Glutamatergic neuron (in vitro differentiated cells): ENCODE measurements around the gene KLHL22. TPM values are rescaled to one million over a fixed set of nuclear protein-coding genes. Genes with fewer than 3 reads are reported as not detected.

Experiments
- DNase-seq: peaks from one replicate; pipeline ENCODE4 v3.0.0; 2022
- H3K27ac Mint-ChIP-seq: one replicate; pipeline ENCODE4 v1.8.0; 2020; ENCODE audit warnings: mild to moderate bottlenecking, mixed read lengths, inconsistent platforms; ENCODE audit not compliant: unreplicated experiment
- H3K27me3 Mint-ChIP-seq: one replicate; pipeline ENCODE4 v1.8.0; 2020; ENCODE audit warnings: mild to moderate bottlenecking, moderate library complexity, mixed read lengths, inconsistent platforms; ENCODE audit not compliant: unreplicated experiment
- H3K36me3 Mint-ChIP-seq: one replicate; pipeline ENCODE4 v1.8.0; 2020; ENCODE audit warnings: mild to moderate bottlenecking, mixed read lengths, inconsistent platforms; ENCODE audit not compliant: unreplicated experiment
- H3K4me1 Mint-ChIP-seq: one replicate; pipeline ENCODE4 v1.8.0; 2020; ENCODE audit warnings: mild to moderate bottlenecking, low read depth, mixed read lengths, inconsistent platforms; ENCODE audit not compliant: unreplicated experiment
- H3K4me3 Mint-ChIP-seq: one replicate; pipeline ENCODE4 v1.8.0; 2020; ENCODE audit warnings: mild to moderate bottlenecking, mixed read lengths, inconsistent platforms; ENCODE audit not compliant: unreplicated experiment
- H3K9me3 Mint-ChIP-seq: one replicate; pipeline ENCODE4 v1.8.0; 2020; ENCODE audit warnings: mild to moderate bottlenecking, moderate library complexity, mixed read lengths, inconsistent platforms; ENCODE audit not compliant: unreplicated experiment
- CTCF ChIP-seq: fragments of 200-600 bp; sonication (generic); IDR thresholded peaks from one replicate; pipeline ENCODE4 v1.5.0; 2021; ENCODE audit not compliant: partially characterized antibody, unreplicated experiment
- total RNA-seq: library from RNA; stranded (reverse); fragmentation: NEBNext Ultra II Directional; extraction: Animal tissue kit (Norgen Biotek cat#: 25700); gene quantifications from one replicate; pipeline ENCODE4 v1.2.1, GENCODE V29; 2021; ENCODE audit not compliant: unreplicated experiment

KLHL22 gene
- total RNA-seq, 1 donor from 2014 or later, result 20.2 TPM

- H3K4me3 Mint-ChIP-seq, result no peak overlapping the region
- H3K27me3 Mint-ChIP-seq, result peaks cover 8% of the 10 kb centered on the region
- no peak overlapping the region for H3K27ac Mint-ChIP-seq
- no peak for DNase-seq
- H3K9me3 Mint-ChIP-seq, result peaks cover 9% of the 10 kb centered on the region
- TF ChIP-seq CTCF, result no peak
- H3K4me1 Mint-ChIP-seq, result peaks cover 3% of the 10 kb centered on the region
- no peaks in the 10 kb centered on the region for H3K36me3 Mint-ChIP-seq
Measured at GRCh38 chr22:20498913-20499312, 3.3 kb upstream of the KLHL22 start.

DNA sequence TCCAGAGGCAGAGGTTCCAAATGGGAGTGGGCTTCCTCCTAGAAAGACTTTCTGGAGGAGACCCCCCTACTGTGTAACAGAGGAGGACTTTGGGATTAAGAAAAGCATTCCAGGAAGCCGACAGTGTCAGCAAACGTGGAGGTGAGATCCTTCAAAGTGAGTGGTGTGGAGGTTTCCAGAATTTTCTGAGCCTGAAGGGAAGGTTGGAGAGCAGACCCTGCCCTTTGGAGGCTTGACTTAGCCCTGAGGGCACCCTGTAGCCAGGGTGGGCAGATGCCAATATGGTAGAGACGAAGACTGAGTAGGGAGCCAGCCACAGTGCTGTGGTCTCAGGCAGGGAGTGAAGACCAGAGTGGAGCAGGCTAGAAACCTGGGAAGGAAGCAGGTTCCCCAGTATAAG, 1.8 kb upstream of the KLHL22 start:
- Mint-ChIP-seq H3K9me3 (peaks cover 9% of the 10 kb centered on the region), H3K27me3 (peaks cover 8% of the 10 kb centered on the region), H3K4me1 (peaks cover 3% of the 10 kb centered on the region), H3K36me3 (no peaks in the 10 kb centered on the region), H3K27ac (peak overlapping the region; percentile 45), H3K4me3 (no peak overlapping the region)
- no peak for TF ChIP-seq CTCF
- DNase-seq, result no peak

DNA sequence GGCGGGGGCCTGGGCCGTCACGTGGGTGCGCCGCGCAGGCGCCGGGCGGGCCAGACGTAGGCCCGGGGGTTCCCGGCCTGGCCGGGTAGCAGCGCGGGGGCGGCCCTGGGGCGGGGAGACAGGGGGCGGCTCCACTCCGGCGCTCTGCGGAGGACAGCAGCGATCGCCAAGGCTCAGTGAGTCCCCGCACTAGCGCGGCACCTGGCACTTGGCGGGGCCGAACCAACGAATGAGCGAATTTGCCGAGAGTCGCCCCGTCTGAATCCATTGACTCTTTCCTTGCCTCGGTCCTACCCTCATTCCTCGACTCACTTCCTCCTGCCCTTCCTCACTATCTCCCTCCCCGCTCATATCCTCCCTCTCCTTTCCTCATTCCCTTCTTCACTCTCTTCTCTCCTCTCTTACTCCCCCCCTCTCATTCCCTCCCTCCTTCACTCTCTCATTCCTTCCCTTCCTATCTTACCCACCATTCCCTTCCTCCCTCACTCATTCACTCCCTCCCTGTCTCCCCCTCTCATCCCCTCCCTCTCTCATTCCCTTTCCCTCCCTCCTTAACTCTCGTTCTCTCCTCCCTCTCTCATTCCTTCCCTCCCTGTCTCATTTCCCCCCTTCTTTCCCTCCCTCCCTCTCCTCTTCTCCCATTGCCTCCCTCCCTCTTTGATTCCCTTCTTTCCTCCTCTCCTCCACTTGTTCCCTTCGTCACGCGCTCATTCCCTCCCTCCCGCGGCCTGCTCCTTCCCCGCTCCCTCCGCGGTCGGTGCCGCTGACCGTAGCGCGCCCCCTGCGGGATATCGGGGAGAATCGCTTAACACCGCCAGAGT, 476 bp upstream of the KLHL22 start:
- H3K36me3 Mint-ChIP-seq, result no peaks in the 10 kb centered on the region

GRCh38 chr22:20491346-20491745, 4.2 kb downstream of the KLHL22 start:
- H3K4me1 Mint-ChIP-seq, result peaks cover 9% of the 10 kb centered on the region
- H3K4me3 Mint-ChIP-seq, result no peak overlapping the region
- H3K27me3 Mint-ChIP-seq, result peaks cover 11% of the 10 kb centered on the region
- peaks cover 2% of the 10 kb centered on the region for H3K36me3 Mint-ChIP-seq
- H3K9me3 Mint-ChIP-seq, result peaks cover 10% of the 10 kb centered on the region
- no peak overlapping the region for H3K27ac Mint-ChIP-seq
- DNase-seq, result no peak
- TF ChIP-seq CTCF, result no peak

More for the DNA sequence above, 476 bp upstream of the KLHL22 start:
- H3K27me3 Mint-ChIP-seq, result peaks cover 11% of the 10 kb centered on the region
- peaks cover 3% of the 10 kb centered on the region for H3K4me1 Mint-ChIP-seq
- H3K9me3 Mint-ChIP-seq, result peaks cover 9% of the 10 kb centered on the region
- peak; percentile 86 for TF ChIP-seq CTCF
- peak; percentile 93 for DNase-seq
- H3K4me3 Mint-ChIP-seq, result peak overlapping the region; percentile 87
- peak overlapping the region; percentile 64 for H3K27ac Mint-ChIP-seq

- Mint-ChIP-seq H3K4me3 (no peak overlapping the region), H3K4me1 (peaks cover 9% of the 10 kb centered on the region), H3K9me3 (peaks cover 11% of the 10 kb centered on the region), H3K27me3 (peaks cover 8% of the 10 kb centered on the region), H3K27ac (no peak overlapping the region), H3K36me3 (peaks cover 5% of the 10 kb centered on the region)
- no peak for TF ChIP-seq CTCF
- no peak for DNase-seq
Measured at GRCh38 chr22:20490941-20491307, 4.7 kb downstream of the KLHL22 start.
